HG03139 (cell line): ENCODE measurements around the gene CRIM1.
"Not testable (repeated sequence)": the region's sequence is repeated elsewhere in the genome, so short reads cannot be mapped to it uniquely, and the experiment has no call there.

Experiments used
- ATAC-seq: cut with Tn5 transposase; IDR thresholded peaks from one replicate; pipeline ENCODE4 v1.9.1; 2021; ENCODE audit not compliant: unreplicated experiment

Gene CRIM1, protein sequence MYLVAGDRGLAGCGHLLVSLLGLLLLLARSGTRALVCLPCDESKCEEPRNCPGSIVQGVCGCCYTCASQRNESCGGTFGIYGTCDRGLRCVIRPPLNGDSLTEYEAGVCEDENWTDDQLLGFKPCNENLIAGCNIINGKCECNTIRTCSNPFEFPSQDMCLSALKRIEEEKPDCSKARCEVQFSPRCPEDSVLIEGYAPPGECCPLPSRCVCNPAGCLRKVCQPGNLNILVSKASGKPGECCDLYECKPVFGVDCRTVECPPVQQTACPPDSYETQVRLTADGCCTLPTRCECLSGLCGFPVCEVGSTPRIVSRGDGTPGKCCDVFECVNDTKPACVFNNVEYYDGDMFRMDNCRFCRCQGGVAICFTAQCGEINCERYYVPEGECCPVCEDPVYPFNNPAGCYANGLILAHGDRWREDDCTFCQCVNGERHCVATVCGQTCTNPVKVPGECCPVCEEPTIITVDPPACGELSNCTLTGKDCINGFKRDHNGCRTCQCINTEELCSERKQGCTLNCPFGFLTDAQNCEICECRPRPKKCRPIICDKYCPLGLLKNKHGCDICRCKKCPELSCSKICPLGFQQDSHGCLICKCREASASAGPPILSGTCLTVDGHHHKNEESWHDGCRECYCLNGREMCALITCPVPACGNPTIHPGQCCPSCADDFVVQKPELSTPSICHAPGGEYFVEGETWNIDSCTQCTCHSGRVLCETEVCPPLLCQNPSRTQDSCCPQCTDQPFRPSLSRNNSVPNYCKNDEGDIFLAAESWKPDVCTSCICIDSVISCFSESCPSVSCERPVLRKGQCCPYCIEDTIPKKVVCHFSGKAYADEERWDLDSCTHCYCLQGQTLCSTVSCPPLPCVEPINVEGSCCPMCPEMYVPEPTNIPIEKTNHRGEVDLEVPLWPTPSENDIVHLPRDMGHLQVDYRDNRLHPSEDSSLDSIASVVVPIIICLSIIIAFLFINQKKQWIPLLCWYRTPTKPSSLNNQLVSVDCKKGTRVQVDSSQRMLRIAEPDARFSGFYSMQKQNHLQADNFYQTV

DNA sequence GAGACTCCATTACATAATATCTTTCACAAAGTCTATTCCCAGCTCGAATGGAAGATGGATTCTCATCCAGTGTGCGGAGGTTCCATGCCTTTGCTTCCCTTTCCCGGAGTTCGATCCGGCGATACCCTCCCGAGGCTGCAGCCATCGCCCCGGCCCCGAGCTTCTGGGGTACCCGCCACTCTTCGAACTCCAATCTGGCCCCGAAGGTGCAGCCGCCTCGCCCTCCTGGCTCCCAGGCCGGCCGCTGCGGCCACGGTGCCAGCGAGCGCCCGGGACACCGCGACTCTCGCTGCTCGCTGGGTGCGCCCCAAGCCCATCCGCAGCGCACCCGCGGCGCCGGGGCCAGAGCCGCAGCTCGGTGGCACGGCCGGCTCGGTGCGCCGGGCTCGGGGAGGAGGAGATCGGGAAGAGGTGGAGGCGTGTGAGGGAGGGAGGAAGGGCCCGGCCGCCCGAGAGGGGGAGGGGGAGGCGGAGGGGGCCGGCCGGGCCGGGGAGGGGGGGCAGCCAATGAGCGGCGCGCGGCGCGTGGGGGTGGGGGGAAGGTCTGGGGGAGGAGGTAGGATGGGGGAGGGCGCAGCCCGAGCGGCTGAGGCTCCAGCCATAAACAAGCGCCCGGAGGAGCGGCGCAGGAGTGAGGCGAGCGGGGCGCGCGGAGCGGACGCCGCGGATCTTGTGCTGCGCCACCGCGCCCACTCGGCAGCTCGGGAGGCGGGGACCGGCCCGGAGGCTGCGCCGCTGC lies at the start of gene CRIM1:
Gene CRIM1 (plus strand): TSS at position 628 of the 739 bp plus-strand sequence. CDS start 515 bp downstream, outside the sequence.
- peak; percentile 42 for ATAC-seq

DNA sequence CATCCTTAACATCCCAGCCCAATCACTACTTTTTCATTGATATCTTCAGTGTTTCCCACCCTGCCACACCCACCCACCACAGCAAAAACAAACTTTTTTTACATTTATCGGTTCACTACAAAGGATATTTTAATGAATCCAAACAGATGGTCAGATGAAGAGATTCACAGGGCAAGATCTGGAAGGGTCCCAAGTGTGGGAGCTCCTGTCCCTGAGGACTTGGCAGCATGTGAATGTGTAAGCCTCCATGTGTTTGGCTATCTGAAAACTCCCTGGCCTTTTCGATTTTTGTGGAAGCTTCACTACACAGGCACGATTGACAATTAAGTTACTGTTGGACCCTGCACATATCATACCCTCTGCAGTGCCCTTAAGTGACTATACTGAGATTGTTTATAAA lies 48.1 kb upstream of the CRIM1 start:
- no peak for ATAC-seq

DNA sequence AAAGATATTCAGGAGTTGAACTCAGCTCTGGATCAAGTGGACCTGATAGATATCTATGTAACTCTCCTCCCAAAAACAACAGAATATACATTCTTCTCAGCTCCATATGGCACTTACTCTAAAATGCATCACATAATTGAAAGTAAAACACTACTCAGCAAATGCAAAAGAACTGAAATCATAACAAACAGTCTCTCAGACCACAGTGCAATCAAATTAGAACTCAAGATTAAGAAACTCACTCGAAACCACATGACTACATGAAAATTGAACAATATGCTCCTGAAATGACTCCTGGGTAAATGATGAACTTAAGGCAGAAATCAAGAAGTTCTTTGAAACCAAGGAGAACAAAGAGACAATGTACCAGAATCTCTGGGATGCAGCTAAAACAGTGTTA lies 45.1 kb upstream of the CRIM1 start:
- ATAC-seq, result not testable (repeated sequence)

DNA sequence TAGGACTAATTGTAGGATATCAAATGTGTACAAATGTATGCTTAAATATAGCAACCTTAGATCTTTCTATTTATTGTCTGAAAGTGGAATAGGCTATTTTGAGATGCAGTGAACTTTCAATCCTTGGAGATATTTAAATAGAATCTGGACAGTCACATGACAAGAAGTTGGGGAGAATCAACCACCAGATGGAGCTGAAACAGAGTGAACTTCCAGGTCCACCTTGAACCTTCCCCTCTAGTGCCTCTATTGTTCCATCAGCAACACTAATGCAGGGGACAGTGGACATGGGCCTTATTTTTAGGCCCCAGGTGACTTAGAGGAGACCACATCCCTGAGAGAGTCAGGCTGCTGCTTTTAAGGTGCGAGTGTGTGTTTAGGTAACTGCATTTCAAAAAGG lies 37.0 kb upstream of the CRIM1 start:
- no peak for ATAC-seq

DNA sequence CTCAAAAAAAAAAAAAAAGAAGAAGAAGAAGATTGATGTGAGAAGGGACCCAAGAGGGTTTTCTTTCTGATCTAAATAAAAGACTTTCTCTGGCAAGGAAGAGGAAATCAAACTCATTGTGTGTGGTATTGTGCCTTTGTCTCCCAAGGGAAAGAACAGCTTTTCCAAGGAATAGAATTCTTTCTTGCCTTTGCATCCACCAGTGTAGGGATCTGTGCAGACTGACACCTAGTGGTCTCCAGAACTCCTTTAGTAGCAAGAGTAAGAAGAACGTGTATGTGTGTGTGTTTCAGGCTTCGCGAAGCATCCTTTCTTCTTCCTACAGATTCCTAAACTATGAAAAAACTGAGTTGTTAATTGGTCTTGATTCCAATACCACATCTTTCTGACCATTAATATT lies 33.5 kb upstream of the CRIM1 start:
- ATAC-seq, result no peak

DNA sequence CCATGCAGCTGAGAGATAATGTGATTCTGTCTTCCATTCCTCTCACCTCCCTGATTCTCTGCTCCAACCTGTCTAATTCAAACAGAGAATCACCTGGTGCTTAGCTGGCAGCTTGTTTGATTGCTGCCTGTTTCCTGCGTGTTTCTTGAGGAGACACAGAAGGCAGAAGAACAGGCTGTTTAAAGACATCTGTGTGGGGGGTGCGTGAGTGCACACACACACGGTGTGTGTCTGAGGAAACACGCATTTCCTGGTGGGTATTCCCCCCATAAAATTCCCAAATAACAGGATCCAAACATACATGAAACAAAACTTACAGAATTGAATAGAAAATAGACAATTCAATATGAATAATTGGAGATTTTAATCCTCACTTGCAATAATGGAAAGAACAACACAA lies 29.3 kb upstream of the CRIM1 start:
- ATAC-seq, result no peak

DNA sequence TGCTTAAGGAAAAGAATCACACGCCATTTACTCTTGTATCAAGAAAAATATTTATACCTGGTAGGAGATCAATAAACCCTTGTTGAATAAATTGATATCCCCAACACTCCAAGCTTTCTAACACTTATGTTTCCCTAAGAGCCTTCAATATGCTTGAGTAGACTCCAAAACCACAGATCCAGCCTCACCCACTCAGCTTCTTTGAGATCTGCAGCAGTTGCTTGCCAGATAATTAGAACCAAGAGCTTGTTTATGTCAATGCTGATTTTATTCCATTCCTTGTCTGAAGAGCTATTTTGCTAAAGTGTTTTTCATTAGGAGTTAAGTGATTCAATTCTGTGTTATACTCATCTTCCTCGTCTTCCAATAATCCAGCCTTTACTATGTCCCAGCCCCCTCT lies 26.3 kb upstream of the CRIM1 start:
- no peak for ATAC-seq

DNA sequence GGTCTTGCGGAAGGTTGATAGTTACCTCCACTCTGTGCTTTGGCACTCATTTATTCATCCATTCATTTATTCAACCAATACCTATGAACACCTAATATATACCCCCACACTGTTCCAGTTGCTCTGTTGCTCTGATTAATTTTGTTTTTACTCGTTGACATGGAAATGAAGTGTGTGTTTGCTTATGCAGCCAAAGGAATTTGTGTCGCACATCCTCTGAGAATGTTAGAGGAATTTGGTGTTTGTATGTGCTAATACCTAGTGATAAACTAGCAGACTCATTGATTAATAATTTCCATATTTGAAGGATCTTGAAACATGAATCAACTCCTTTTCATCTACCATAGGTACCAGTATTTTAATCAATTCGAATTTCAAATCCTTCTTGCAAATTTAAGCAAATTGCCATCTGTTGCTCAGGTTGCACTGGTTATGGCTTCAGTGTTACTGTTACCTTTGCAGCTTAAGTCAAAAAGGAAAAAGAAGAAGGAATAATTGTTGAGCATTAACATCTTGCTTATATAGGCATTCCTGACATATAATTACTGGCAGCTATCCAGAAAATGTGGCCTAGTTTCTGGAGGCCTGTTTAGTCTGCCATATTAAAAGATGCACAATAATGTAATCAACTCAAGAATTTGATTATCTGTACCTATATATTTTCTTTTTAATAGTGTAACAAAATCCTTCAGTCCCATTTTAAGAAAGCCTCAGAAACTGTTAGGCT lies 25.7 kb upstream of the CRIM1 start:
- no peak for ATAC-seq

DNA sequence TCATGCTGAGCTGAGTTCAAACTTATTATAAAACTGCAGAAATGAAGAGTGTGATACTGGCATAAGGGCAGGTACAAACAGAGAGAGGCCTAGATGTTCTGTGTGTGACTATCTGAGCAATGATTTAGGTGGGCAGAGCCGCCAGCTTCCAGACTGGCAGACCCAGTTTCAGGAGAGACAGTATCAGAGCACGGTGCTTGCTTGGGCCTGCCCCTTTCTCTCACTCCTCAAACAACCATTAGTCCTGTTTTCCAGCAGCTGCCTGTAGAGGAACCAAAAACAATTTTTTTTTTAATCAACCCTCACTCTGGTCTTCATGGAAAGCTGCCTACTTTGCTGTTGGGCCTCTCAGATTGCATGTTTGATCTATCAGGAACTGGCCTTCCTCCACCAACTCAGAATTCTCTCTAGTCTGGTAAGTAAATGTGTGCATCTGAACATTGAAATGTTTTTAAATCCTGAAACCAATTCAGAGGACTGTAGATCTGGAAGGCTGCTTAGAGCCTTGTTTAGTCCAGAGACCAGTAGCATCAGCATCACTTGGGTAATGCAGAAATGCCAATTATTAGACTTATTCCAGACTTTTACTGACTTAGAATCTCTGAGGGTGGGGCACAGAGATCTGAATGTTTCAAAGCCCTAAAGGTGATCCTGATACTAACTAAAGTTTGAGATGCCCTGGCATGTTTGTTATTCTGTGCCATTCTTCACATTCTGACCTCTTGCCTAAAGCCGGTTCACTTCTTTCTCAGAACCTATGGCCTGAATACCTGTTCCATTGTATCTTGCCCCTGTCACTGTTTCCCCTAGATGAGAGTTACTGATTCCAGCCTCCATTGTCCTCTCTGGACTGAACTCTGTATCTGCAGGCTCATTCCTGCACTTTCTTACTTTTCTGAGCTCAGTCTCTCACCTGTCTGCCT lies 24.8 kb upstream of the CRIM1 start:
- no peak for ATAC-seq

DNA sequence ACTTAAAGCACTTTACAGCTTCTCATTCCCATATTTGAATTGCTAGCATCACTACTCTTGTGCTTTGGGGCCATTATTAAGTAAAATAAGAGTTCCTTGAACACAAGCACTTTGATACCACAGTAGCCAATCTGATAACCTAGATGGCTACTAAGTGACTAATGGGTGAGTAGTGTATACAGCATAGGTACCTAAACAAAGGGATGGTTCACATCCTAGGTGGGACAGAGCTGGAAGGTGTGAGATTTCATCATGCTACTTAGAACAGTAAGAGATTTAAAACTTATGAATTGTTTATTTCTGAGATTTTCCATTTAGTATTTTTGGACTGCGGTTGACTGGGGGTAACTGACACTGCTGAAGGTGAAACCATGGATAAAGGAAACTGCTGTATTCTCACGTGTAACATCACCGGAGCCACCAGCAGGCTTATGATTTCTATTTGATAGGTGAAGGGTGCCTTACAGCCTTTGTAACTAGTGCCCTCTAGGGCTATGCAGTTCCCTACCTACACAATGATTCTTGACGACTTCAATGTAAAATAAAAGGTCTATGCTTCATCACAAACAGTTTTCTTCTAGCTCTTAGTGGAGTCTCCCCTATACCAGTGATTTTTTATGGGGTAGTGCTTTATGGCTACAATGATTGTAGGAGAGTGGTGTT lies 22.1 kb upstream of the CRIM1 start:
- ATAC-seq, result no peak

DNA sequence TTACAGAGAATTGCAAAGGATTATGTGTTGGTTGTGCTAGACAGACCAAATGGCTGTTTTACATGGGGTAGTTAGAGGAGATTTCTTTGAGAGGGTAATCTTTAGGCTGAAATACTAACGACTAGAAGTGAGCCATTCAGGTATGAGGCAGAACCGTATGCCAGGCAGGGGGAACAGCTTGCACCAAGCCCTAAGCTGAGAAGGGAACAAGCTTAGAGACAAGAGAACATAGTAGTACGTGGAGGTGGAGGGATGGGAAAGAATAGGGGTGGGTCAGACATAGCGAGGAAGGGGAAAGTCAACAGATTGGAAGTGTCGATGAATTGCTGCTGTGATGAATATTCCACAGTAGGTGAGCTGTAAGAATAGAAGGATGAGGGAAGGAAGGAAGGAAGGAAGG lies 20.0 kb upstream of the CRIM1 start:
- no peak for ATAC-seq

DNA sequence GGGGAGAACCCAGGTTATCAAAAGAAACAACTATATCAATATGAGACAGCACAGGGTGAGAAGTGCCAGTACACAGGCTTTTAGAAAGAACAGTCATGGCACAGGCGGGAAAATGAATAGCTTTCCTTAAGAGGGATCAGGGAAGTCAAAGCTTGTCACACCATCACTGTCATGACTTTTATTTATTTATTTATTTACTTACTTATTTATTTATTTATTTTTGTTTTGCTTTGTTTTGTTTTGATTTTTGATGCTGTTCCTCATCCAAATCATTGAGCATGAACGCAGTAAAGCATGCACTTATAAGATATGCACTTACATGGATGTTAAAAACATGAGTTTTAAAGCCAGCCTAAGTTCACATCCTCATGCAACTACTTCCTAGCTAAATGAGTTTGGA lies 19.3 kb upstream of the CRIM1 start:
- no peak for ATAC-seq

DNA sequence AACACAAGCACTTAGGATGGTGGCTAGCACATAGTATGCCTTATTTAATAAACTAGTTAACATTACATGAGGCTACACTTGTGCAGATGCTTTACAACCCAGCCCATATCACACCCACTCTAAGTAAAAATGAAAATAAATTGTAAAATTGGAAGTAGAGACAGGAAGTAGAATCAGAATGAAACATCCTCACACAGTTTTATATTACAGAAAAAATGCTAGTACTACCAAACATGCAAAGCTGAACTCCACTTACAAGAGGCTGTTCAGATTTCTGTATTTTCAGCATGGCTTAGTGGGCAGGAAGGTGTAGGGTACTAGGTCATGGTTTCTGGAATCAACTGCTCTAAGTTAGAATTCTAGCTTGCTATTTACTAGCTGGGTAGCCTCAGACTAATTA lies 18.2 kb upstream of the CRIM1 start:
- ATAC-seq, result no peak

DNA sequence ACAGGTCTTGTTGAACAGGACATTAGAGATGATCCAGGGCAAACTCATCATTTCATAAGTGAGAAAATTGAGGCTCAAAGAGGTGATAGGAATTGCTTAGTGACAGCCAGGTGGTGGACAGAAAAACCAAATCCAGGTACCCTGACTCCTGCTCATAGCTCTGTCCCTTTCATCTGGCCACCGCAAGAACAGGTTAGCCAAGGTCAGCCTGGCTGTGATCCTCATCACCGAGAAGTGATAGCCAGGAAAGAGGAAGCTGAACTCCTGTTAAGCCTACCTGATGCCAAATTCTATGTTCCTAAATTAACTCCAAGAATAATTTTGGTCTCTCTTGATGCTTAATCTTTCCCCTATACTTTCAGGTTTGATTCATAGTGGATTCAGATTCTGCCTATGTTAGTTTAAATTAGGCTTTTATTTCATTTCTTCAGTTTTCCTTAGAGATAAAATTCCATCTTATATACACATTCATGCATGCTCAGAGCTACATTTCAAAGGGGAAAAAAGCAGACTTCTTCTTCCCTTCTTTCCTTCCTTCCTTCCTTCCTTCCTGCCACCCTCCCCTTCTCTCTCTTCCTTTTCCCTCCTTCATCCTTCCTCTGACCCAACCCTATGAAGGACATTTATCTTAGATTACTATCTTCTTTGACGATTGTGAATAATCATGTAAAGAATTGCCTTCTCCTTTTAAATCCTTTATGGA lies 17.3 kb upstream of the CRIM1 start:
- ATAC-seq, result no peak

DNA sequence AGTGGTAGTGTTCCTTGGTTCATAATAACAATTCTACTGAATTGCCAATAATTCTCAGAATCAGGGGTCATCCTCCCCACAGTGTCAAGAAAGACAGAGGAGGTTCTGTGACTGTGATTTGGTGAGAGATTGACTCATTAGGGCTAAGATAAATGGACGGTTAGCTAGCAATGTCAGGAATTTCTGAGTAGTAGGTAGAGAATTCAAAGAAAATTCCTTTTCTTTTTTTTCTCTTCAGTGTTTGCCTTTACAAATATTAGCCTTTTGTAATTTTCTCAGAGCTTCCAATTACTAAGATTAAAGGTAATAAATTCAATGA lies 16.8 kb upstream of the CRIM1 start:
- no peak for ATAC-seq

DNA sequence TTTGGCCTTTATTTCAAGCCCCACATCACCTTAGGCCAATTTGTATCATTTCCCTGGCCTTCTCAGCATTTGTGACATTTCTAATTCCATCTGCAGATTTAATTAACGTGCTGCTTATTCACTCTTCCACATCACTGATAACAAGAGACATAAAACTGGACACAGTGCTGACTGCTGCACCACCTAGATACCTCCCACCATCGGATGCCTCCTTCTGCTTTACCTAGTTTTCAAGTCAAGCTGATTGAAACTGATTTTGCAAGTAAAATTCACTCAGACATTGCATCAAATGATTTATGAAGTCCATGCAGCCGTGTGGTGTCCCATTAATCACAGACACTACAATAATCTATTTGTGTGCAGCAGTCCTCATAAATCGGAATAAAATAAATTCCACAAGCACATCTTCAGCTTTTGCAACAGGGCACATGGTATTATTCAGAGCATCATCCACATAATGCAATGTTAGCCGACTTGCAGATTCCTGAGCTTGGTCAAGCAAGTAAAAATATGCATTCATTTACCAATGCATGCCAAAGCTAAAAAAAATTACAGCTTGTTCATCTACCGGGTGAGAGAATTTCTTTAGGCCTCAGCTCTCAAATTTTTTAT lies 15.9 kb upstream of the CRIM1 start:
- no peak for ATAC-seq

DNA sequence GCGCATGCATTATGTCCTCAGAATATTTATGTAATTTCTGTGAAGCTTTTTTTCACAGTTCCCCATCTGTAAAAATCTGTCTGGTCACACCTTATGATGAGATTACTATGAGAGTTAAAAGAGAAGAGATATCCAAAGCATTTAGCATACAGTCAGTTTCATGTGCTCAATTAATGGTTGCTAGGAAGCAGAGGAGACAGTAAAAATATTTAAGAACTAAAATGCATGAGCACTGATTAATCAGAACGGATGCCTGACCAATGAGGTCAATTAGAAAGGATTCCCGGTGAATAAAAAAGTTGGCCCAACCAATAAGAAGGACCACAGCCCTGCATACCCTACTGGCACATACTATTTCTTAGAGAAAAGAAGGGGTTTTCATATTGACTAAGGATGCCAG lies 12.0 kb upstream of the CRIM1 start:
- no peak for ATAC-seq

DNA sequence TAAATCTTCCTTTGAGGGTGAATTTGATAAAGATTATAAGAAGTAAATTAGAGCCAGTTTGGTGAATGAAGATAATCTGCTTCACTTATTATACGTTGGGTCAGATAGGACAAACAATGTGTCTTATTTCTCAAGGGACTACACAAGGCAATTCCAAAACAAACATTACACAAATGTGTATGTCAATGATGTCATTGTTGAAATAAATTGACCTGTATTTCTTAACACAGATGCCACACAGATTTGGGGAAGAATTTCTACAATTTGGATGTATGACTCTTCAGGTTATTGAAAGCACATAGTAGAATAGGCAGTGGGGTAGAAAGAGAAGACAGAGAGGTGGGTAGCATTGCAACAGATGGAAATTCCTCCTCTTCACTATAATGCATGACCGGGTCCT lies 6.9 kb upstream of the CRIM1 start:
- ATAC-seq, result no peak
